ENCODE data around the gene ACTN1.
"Not testable (repeated sequence)": the region's sequence is repeated elsewhere in the genome, so short reads cannot be mapped to it uniquely, and the experiment has no call there.

ACTN1 gene

DNA sequence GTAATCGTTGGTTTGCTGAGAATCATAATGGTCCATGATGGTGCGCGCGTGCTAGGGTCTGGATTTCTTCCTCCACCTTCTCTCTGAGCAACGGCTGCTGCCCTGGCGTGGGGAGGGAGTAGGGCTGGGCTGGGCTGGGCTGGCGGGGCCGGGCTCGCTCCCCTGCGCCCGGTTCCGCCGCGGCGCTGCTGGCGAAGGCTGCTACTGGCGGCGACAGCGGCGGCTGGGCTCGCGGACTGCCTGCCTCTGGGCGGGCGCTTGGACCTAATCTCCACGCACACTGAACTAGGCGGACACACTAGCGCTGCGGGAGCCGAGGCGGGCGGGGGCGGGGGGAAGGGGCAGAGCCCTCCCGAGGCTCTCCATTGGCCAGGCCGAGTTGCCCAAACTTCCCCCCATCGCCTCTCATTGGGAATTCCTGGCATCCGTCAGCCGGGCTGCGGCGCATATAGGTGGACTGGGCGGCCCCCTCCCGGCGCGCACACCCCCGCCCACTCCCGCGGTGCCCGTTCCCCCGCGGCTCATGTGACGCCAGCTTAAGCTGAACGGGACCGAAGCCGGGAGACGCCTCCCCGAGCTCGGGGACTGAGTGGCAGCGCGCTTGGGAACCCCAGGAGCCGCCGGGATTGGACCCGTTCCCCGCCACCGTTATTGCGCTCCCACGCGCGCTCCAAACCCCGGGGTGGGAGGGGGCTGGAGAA is at the start of gene ACTN1:
ACTN1 (minus strand) TSS at position 282 of the 701 bp plus-strand sequence; CDS start at position 36, 246 bp downstream.
- DNase-seq (ENCODE audit: low read depth), result peak; percentile 99

DNA sequence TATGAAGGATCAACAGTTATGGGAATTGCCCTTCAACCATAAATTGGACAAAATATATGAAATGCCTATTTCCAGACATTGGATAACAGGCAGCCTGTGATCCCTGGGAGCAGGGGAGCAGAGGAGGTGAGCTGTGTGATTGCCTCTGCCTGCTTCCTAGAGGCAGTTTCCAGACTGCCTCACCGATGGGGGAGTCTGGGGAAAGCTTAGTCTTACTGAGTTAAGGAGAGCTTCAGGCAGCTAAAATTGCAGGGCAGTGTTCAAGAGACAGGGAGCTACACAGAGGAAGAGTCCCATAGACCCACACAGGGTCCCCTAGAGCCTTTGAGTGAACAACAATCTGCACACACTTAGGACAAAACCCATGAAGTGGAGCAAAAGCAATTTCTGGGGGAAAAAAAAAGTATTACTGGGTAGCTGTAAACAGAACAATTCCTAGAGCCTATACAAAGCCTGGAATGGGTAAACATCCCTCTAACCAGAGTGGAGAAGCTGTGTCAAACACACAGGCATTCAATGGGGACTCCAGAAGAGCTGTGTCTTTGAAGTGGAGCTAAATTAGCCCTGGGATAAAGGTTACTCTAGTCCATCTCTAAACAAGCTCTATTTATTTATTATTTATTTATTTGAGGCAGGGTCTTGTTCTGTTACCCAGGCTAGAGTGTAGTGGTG is 48.3 kb upstream of the ACTN1 start:
- no peak for DNase-seq (ENCODE audit: low read depth)

DNA sequence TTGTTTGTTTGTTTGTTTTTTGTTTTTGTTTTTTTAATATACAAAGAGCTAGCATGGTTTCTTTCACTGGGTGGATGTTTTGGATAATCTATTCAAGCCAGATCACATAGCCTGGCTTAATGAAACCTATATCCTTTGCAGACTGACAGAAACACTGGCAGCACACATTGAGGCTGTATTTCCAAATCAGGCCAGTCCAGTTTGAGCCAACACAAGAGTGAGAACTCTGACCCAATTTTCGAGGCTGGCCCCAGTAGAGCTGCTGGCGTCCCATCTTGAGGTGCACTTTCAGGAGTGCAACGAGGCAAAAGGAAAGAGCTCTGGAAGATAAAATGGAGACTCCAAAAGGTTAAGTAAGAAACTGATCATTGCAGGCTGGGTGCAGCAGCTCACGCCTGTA is 43.9 kb upstream of the ACTN1 start:
- DNase-seq (ENCODE audit: low read depth), result no peak

DNA sequence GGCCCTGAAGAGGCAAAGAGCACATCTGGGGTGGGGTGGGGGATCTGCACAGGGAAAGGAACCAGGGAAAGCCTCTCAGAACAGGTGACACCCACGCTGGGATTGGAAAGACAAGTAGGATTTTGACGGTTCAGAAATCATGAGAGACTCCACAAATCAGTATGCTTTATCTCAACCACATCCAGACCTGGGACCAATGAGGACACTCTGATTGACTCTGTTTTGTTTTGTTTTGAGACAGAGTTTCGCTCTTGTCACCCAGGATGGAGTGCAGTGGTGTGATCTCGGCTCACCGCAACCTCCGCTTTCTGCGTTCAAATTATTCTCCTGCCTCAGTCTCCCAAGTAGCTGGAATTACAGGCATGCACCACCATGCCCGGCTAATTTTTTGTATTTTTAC is 43.0 kb upstream of the ACTN1 start:
- DNase-seq (ENCODE audit: low read depth), result not testable (repeated sequence)

DNA sequence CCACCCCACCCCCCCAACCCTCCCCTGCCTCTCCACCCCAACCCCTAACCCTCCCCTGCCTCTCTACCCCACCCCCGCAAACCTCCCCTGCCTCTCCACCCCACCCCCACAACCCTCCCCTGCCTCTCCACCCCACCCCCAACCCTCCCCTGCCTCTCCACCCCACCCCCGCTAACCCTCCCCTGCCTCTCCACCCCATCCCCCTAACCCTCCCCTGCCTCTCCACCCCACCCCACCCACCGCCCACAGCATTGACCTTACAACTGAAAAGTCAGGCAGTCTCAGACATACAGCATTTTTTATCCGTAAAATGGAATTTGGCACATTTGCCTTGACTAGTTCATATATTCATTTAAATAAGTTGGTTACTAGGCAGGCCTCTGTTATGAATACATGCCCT is 38.6 kb upstream of the ACTN1 start:
- no peak for DNase-seq (ENCODE audit: low read depth)

DNA sequence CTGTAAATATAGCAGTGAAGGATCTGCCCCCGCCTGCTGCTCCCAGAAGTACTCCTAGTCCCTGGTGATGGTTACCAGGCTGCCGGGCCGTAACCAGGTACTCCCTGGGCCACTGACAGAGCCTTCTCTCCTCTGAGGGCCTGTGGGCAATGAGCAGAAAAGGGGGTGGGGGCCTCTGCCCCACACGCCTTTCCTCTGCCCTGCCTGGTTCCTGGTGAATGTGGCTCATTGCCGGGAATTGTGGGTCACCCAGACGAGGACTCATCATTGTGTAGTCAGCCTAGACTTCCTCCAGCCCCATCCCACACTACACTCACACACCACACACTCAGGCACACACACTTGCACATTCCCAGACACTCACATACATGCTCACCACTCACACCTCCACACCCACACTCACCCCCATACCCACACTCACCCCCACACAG is 35.7 kb upstream of the ACTN1 start:
- DNase-seq (ENCODE audit: low read depth), result peak; percentile 28

DNA sequence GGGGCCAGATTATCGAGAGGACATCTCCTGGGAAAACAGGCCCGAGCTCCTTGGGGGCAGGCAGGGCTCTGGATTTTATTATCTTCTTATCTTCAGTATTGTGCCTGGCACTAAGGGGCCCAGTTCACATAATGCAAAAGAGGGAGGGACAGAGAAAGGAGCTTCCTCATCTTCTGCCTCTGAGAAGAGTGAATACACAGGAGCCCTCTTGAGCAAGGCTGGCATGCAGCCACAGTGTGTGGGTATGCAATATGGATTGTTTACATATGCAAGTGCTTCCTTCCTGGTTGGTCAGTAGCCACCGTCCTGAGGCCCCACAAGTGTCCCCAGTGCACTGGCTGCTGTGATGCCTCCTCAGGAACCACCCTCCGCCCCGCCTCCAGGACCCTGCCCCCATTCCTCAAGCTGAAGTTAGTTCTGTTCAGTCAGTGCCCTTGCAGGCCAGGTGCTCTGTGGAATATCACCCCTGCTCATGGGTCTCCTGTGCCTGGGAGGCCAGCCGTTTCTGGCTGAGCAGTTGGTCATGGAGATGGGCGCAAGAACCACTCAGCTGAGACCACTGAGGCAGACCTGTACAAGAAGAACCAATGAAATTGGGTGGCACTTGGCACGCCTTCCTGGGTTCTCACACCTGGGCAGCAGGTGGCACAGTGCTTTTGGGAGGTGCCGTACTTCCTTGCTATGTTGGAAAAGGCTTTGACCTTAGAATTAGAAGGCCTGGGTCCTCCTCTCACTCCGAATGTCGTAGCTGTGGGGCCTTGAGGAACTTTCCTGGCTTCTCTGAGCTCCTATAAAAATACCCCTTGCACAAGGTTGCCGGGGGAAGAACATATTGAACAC is 35.1 kb upstream of the ACTN1 start:
- peak; percentile 68 for DNase-seq (ENCODE audit: low read depth)

DNA sequence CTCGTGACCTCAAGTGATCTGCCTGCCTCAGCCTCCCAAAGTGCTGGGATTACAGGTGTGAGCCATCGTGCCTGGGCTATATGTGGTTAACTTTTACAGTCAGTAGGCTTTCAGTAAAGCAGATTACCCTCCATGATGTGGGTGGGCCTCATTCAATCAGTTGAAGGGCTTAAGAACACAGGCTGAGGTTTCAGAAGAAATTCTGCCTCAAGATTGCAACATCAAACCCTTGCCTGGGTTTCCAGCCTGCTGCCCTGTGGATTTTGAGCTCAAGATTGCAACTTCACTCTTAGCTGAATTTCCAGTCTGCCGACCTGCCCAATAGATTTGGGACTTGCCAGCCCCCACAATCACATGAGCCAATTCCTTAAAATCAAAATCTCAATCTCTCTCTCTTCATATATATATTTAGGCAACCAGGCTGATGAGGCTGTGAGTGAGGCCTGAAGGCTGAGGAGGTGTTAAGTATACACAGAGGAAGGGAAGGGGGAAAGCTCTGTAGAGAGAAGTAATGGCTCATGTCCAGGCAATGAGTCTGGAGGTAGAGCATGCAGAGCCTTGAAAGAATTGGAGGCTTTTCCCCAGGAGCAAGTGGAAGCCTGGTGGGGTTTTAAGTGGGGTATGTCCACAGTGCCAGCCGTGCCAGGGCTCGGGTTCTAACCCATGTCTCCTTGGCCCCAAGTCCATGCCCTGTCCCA is 33.3 kb upstream of the ACTN1 start:
- peak; percentile 21 for DNase-seq (ENCODE audit: low read depth)

DNA sequence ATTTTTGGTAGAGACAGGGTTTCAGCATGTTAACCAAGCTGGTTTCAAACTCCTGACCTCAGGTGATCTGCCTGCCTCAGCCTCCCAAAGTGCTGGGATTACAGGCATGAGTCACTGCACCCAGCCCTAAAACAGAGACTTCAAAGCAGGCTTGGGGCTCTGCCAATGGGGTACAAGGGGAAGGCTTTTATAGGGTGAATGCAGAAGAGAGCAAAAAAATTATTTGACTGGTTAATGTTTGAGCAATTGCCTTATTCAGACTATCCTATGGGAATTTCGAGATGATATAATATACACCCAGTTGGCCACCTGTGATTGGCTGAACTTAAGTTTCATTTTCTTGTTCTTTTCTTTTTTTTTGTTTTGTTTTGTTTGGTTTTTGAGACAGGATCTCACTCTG is 31.5 kb upstream of the ACTN1 start:
- DNase-seq (ENCODE audit: low read depth), result no peak

DNA sequence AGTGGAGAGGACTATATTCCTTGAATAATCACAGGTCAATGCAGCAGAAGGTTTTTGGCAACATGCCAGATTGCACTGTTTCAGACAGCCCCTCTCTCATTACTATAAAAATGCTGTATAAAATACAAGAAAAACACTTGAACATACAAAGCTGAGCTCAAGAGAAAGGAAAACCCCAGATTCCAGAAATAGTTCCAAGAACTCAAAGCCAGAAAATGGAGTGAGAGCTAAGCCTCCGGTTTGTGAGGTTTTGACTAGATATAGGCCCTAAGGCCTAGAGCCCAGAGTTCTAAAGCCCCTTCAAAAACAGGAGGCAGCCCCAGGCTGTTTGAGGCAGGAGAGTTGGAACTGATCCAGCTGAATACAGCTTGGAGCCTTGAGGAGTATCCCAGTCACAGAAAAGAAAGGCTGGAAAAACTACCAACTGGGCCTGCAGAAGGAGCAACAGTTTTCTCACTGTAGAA is 29.4 kb upstream of the ACTN1 start:
- DNase-seq (ENCODE audit: low read depth), result peak; percentile 67

DNA sequence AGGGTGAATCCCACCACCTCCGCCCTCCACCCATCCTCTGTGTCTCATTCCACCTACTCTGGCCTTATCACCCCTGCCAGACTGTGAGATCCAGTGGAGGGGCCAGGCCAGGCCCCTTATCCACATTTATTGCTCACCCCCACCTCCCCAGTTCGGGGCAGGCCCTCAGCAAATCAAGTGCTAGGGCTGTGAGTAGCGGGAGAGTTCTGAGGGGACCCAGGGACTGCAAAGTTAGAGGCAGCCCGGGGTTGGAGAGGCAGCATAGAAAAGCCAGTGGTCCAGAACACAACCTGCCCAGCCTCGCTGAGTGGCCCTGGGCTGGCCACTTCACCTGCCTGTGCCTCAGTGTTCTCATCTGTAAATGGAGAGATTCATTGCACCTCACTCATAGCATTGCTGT is 27.2 kb upstream of the ACTN1 start:
- no peak for DNase-seq (ENCODE audit: low read depth)

DNA sequence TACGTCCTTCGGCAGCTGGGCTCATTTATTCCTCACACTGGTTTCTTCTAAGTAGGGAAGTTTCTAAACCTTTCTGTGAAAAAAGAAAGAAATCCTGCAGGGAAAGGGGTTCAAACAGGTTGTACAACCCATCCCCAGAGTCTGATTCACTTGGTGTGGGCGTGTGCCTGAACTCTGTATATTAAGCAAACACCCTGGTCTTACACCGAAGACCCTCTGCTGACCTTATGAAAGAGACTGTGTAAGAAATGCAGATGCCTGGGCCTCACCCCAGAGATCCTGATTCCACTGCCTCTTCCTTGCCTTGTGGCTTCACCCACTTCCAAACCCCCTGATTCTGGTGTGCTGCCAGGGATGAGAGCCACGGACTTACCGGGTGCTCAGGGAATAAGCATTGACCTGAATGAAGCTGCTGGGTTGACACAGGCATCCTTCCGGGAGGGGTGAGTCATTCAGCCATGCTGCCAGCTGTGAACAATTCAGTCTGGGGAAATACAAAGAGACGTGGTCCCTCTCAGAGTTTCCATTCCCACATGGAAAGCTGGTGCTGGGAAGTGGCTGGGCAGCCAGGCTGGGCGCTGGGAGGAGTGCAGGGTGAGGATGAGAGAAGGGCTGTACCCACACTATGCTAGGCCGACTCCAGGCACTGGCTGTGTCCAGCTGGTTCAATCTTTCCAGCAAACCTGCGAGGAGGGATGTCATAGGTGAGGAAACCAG is 26.5 kb upstream of the ACTN1 start:
- DNase-seq (ENCODE audit: low read depth), result peak; percentile 94

DNA sequence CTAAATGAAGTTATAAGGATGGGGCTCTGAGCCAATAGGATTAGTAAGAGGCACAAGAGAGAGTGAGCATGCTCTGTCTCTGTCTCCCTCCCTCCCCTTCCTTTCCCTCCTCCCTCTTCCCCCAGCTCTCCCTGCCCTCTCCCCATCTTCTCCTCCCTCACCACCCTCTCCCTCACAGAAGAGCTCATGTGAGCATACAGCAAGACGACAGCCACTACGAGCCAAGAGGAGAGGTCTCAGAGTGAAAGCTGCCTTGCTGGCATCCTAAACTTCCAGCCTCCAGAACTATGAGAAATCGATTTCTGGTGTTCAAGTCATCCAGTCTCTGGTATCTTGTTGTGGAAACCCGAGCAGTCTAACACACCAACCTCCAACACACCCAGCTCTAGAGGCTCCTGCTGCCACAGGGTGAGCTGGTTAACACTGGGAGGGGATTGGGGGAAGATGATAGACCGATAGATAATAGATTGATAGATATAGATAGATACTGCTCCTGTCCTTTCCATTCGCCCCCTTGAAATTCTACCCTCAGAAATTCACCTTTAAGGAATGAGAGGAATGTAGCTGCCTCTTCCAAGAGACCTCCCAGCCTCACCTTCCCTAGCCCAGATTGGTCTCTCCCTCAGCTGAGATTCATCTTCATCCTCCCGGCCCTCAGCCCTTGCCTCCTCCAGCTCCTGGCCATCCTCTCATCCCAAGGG is 25.8 kb upstream of the ACTN1 start:
- DNase-seq (ENCODE audit: low read depth), result peak; percentile 35

DNA sequence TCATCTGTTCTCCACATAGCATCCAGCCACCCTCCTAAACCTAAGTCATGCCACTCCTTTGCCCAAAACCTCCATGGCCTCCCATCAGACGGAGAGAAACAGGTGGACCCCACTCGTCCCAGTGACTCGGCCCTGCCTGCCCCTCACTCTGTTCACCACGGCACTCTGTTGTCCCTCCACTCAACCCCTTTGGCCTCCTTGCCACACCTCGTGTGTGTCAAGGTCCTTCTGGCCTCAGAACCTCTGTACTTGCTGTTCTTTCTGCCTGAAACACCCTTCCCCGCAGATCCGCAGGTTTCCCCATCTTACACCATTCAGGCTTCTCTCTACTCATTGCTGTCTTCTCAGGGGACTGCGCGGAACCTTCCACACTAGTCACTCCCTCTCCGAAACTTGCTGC is 24.5 kb upstream of the ACTN1 start:
- DNase-seq (ENCODE audit: low read depth), result no peak

DNA sequence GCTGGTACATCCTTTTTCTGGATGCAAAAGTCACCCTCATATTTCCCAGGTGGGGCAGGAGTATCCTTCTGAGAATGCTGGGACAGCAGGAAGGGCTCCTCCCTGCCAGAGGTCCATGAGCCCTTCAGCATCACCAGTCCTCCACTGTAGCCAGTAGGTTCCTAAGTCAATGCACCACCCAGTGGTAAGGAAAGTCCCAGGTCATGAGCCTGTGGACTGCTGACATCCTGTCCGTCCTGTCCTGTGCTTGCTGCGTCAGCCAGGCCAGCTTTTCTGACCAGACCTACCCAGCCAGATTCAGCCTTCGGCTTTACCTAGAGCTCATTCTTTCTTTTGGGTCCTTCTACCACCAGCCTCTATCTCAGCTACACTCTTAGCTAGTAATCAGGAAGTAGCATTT is 23.0 kb upstream of the ACTN1 start:
- peak; percentile 46 for DNase-seq (ENCODE audit: low read depth)

DNA sequence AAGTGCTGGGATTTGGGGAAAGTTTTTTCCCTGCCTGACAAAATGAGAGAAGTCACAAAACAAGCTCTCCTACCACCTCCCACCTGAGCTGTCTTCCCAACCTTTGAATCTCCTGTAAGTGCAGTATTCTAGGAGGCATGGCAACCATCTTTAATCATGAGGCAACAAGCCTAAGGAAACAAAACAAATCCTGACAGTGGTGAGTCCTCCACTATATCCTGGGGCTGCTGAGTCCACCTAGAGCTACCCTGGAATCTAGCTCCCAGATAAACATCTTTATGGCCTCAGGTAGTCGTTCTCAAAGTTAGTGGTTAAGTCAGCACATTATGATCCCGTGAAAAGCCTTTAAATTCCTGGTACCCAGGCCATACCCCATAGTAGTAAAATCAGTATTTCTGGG is 22.3 kb upstream of the ACTN1 start:
- no peak for DNase-seq (ENCODE audit: low read depth)

DNA sequence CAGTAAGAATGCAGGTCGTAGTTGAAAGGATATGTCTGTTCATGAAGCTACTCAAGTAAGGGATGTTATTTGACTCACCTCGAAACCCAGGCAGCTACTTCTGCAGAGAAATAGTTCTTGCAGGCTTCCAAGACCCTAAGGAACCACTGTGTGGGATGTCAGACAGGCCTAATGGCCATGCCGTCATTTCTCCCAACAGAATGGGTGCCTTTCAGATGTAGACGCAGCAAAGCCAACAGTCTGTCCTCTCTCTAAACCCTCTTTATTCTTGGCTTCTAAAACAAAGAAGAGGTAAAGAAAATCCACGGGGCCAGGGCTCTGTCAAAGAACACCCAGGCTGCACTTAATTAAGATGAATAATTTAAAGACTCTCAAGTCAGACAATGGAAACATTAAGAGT is 19.0 kb upstream of the ACTN1 start:
- DNase-seq (ENCODE audit: low read depth), result no peak

DNA sequence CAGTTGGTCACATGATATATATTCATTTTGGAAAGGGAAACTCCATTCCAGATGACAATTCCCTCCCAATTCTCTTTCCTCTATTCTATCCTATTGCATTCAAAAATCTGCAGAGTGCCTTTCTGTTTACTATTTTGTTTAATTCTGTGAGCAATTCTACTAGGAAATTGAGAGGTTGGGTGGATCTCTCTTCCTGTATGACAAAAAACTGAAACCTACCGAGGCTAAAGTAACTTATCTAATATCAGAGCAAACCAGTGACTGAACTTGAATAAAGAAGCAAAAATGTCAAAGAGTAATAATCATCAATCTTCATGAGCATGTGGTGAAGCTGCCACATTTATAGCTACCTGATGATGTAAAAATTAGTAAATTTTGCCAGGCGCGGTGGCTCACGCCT is 16.6 kb upstream of the ACTN1 start:
- DNase-seq (ENCODE audit: low read depth), result no peak

DNA sequence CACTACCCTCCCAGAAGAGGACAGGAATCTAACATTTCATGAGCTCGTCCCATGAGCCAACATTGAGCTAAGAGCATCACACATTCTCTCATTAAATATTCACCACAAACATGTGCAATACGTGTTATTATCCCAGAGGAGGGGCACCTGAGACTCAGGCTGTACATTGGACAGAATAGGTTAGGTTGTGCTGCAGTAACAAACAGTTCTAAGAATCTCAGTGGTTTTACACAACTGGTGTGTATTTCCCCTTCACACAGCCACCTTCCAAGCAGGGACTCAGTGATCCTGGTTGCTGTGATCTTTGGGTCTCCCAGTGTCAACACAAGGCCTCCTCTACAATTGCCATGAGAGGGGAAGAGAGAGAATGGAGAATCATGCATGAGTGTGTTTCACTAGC is 15.0 kb upstream of the ACTN1 start:
- no peak for DNase-seq (ENCODE audit: low read depth)

DNA sequence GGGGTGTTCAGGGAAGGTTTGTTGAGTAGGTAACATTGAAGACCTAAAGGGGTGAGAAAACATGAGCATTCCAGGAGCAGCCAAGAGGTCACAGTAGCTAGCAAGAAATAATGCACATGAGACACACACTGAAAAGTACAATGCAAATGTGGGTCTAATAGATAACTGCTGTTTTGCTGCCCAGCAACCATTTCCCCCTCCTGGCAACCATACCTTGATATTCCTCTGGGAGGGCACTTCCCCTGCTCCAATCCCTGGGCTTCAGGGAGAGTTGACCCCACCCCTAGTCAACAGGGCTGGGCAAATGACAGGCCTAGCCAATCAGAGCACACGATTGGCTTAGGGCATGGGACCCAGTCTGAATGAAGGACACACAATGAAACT is 8.5 kb upstream of the ACTN1 start:
- DNase-seq (ENCODE audit: low read depth), result peak; percentile 12
